ENCODE data around the gene C4BPA. TPM values are rescaled to one million over a fixed set of nuclear protein-coding genes. Genes with fewer than 3 reads are reported as not detected.

Gene C4BPA
- polyA plus RNA-seq (2013, experiment 1 of 2), result not detected
- not detected for polyA plus RNA-seq (2013, experiment 2 of 2)

- Histone ChIP-seq H3K9me3 (ENCODE audit: control insufficient read depth, low read length) (no peaks in the 10 kb centered on the region), H3K27me3 (ENCODE audit: control insufficient read depth in 1 of 2, insufficient read depth in 1 of 2, low read length in 2 of 2) (peaks cover 0 to 4% of the 10 kb centered on the region in 2 experiments), H2BK15ac (ENCODE audit: low read depth, poor library complexity, severe bottlenecking) (no peak within 1 kb of the TSS), H2BK5ac (ENCODE audit: low read depth, low read length, poor library complexity, severe bottlenecking) (no peak within 1 kb of the TSS), H2AFZ (ENCODE audit: low read depth, low read length) (no peak within 1 kb of the TSS), H4K91ac (ENCODE audit: low read length) (no peak within 1 kb of the TSS), H3K18ac (ENCODE audit: low read depth in 1 of 2, low read length in 2 of 2) (no peak within 1 kb of the TSS), H3K14ac (ENCODE audit: low read length in 2 of 2) (no peak within 1 kb of the TSS), H2BK120ac (ENCODE audit: low read depth, low read length) (no peak within 1 kb of the TSS), H3K23ac (ENCODE audit: low read length in 2 of 2) (no peak within 1 kb of the TSS), H4K8ac (ENCODE audit: low read length) (no peak within 1 kb of the TSS), H2AK5ac (ENCODE audit: low read length, severe bottlenecking) (no peak within 1 kb of the TSS), H3K4me1 (ENCODE audit: control insufficient read depth, insufficient read depth, low read depth, low read length) (no peaks in the 10 kb centered on the region), H2BK12ac (ENCODE audit: low read length in 2 of 2) (no peak within 1 kb of the TSS), H3K4me2 (ENCODE audit: low read length, poor library complexity, severe bottlenecking) (no peak within 1 kb of the TSS), H3K27ac (ENCODE audit: low read length, poor library complexity, severe bottlenecking) (no peak within 1 kb of the TSS), H3K4me3 (ENCODE audit: insufficient read depth in 1 of 2, low read depth in 1 of 2, low read length in 2 of 2) (no peak within 1 kb of the TSS), H3K79me1 (replicated peaks; ENCODE audit: low read length, poor library complexity, severe bottlenecking) (no peaks in the 10 kb centered on the region), H3K9ac (ENCODE audit: low read length) (no peak within 1 kb of the TSS), H3K4ac (ENCODE audit: low read depth in 1 of 2, low read length in 2 of 2) (no peak within 1 kb of the TSS), H3K36me3 (ENCODE audit: control insufficient read depth in 1 of 2, insufficient read depth in 2 of 2, low read depth in 1 of 2, low read length in 2 of 2) (no peaks in the 10 kb centered on the region)
- no peak for DNase-seq
- WGBS, result 87% methylated on average over 5 of the region's 7 CpGs
Measured at GRCh38 chr1:207103892-207104373, at the start of gene C4BPA. C4BPA (plus strand) TSS chr1:207104233; CDS start chr1:207113026, 8,793 bp downstream.

- Histone ChIP-seq H3K4me1 (ENCODE audit: control insufficient read depth, insufficient read depth, low read depth, low read length) (peaks cover 4% of the 10 kb centered on the region), H3K27me3 (ENCODE audit: control insufficient read depth in 1 of 2, insufficient read depth in 1 of 2, low read length in 2 of 2) (no peaks in the 10 kb centered on the region), H3K79me1 (replicated peaks; ENCODE audit: low read length, poor library complexity, severe bottlenecking) (peaks cover 1% of the 10 kb centered on the region), H3K14ac (ENCODE audit: low read length in 2 of 2) (no peak overlapping the region), H3K18ac (ENCODE audit: low read depth in 1 of 2, low read length in 2 of 2) (no peak overlapping the region), H2BK5ac (ENCODE audit: low read depth, low read length, poor library complexity, severe bottlenecking) (no peak overlapping the region), H2BK12ac (ENCODE audit: low read length in 2 of 2) (no peak overlapping the region), H2AK5ac (ENCODE audit: low read length, severe bottlenecking) (no peak overlapping the region), H4K91ac (ENCODE audit: low read length) (no peak overlapping the region), H3K9me3 (ENCODE audit: control insufficient read depth, low read length) (no peaks in the 10 kb centered on the region), H3K4me3 (ENCODE audit: insufficient read depth in 1 of 2, low read depth in 1 of 2, low read length in 2 of 2) (no peak overlapping the region), H2AFZ (ENCODE audit: low read depth, low read length) (no peak overlapping the region), H4K8ac (ENCODE audit: low read length) (no peak overlapping the region), H2BK120ac (ENCODE audit: low read depth, low read length) (no peak overlapping the region), H3K36me3 (ENCODE audit: control insufficient read depth in 1 of 2, insufficient read depth in 2 of 2, low read depth in 1 of 2, low read length in 2 of 2) (peaks cover under 1 to 22% of the 10 kb centered on the region in 2 experiments), H3K4me2 (ENCODE audit: low read length, poor library complexity, severe bottlenecking) (no peak overlapping the region), H2BK15ac (ENCODE audit: low read depth, poor library complexity, severe bottlenecking) (no peak overlapping the region), H3K23ac (ENCODE audit: low read length in 2 of 2) (no peak overlapping the region), H3K27ac (ENCODE audit: low read length, poor library complexity, severe bottlenecking) (no peak overlapping the region), H3K4ac (ENCODE audit: low read depth in 1 of 2, low read length in 2 of 2) (no peak overlapping the region), H3K9ac (ENCODE audit: low read length) (no peak overlapping the region)
- WGBS, result 92% methylated on average over 2 of the region's 2 CpGs
- DNase-seq, result no peak
Measured at GRCh38 chr1:207054491-207054890, 49.5 kb upstream of the C4BPA start.

DNA sequence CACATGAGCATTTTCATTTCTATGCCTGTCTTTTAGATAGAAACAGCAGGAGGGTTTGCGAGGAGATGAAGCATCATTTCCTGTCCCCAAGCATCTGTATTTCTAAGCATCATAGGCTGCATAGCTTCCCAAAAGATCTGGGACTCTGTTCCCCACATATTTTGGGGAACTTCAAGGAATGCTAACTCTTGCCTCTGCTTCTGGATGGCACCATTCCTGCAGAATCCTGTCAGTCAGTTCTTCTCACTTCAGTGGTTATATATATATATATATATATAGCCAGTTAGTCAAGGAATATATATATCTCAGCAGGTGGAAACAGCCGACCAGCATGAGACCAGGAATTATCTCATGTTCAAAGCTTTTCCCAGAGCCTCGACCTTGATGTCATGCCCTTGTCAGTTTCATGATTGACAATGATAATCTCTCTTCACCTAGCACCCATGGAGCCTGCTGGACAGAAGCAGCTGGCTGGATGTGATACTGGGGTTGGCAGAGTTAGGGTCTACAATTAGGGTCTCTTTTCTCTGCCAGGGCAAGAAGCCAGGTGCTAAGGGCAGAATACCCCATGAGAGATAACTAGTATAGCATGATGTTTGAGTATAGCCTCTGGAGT is 48.5 kb upstream of the C4BPA start:
- Histone ChIP-seq H2BK120ac (ENCODE audit: low read depth, low read length) (no peak overlapping the region), H2BK5ac (ENCODE audit: low read depth, low read length, poor library complexity, severe bottlenecking) (no peak overlapping the region), H3K4me1 (ENCODE audit: control insufficient read depth, insufficient read depth, low read depth, low read length) (peaks cover 4% of the 10 kb centered on the region), H4K91ac (ENCODE audit: low read length) (no peak overlapping the region), H3K9ac (ENCODE audit: low read length) (no peak overlapping the region), H3K14ac (ENCODE audit: low read length in 2 of 2) (no peak overlapping the region), H3K36me3 (ENCODE audit: control insufficient read depth in 1 of 2, insufficient read depth in 2 of 2, low read depth in 1 of 2, low read length in 2 of 2) (peaks cover 0 to 26% of the 10 kb centered on the region in 2 experiments), H3K23ac (ENCODE audit: low read length in 2 of 2) (no peak overlapping the region), H3K79me1 (replicated peaks; ENCODE audit: low read length, poor library complexity, severe bottlenecking) (peaks cover 1% of the 10 kb centered on the region), H3K4me2 (ENCODE audit: low read length, poor library complexity, severe bottlenecking) (no peak overlapping the region), H3K27me3 (ENCODE audit: control insufficient read depth in 1 of 2, insufficient read depth in 1 of 2, low read length in 2 of 2) (no peaks in the 10 kb centered on the region), H2AK5ac (ENCODE audit: low read length, severe bottlenecking) (no peak overlapping the region), H3K18ac (ENCODE audit: low read depth in 1 of 2, low read length in 2 of 2) (no peak overlapping the region), H2BK12ac (ENCODE audit: low read length in 2 of 2) (no peak overlapping the region), H3K4me3 (ENCODE audit: insufficient read depth in 1 of 2, low read depth in 1 of 2, low read length in 2 of 2) (no peak overlapping the region), H3K27ac (ENCODE audit: low read length, poor library complexity, severe bottlenecking) (no peak overlapping the region), H2BK15ac (ENCODE audit: low read depth, poor library complexity, severe bottlenecking) (no peak overlapping the region), H2AFZ (ENCODE audit: low read depth, low read length) (no peak overlapping the region), H3K4ac (ENCODE audit: low read depth in 1 of 2, low read length in 2 of 2) (no peak overlapping the region), H4K8ac (ENCODE audit: low read length) (no peak overlapping the region), H3K9me3 (ENCODE audit: control insufficient read depth, low read length) (no peaks in the 10 kb centered on the region)
- DNase-seq, result no peak
- WGBS, result 91% methylated on average over 3 of the region's 3 CpGs

DNA sequence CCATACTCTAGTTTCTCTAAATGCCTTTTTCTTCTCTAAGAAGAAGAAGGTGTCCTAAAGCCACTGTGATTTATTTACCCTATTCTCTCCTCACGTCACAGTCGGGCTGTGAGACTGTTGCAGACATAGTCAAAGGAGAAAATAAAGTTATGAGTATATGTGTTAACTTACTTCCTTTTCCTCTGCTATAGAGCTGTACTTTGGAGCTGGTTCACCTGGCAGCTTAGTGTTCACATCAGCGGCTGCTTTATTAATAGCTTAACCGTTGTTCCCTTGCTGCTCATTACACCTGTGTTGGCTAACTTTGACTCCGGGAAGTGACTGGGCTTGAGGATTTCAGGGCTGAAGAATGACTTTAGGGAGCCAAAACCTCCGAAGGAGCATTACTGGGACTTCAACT is 47.4 kb upstream of the C4BPA start:
- no peak overlapping the region for H3K27ac ChIP-seq (ENCODE audit: low read length, poor library complexity, severe bottlenecking)
- H2BK12ac ChIP-seq (ENCODE audit: low read length in 2 of 2), result no peak overlapping the region
- no peak overlapping the region for H3K18ac ChIP-seq (ENCODE audit: low read depth in 1 of 2, low read length in 2 of 2)
- DNase-seq, result no peak
- H2BK120ac ChIP-seq (ENCODE audit: low read depth, low read length), result no peak overlapping the region
- no peaks in the 10 kb centered on the region for H3K27me3 ChIP-seq (ENCODE audit: control insufficient read depth in 1 of 2, insufficient read depth in 1 of 2, low read length in 2 of 2)
- H3K36me3 ChIP-seq (ENCODE audit: control insufficient read depth in 1 of 2, insufficient read depth in 2 of 2, low read depth in 1 of 2, low read length in 2 of 2), result peaks cover 0 to 32% of the 10 kb centered on the region in 2 experiments
- H3K4me2 ChIP-seq (ENCODE audit: low read length, poor library complexity, severe bottlenecking), result no peak overlapping the region
- no peak overlapping the region for H3K9ac ChIP-seq (ENCODE audit: low read length)
- H3K23ac ChIP-seq (ENCODE audit: low read length in 2 of 2), result no peak overlapping the region
- H3K14ac ChIP-seq (ENCODE audit: low read length in 2 of 2), result no peak overlapping the region
- H3K79me1 ChIP-seq (replicated peaks; ENCODE audit: low read length, poor library complexity, severe bottlenecking), result peaks cover 1% of the 10 kb centered on the region
- H2BK15ac ChIP-seq (ENCODE audit: low read depth, poor library complexity, severe bottlenecking), result no peak overlapping the region
- H3K4me1 ChIP-seq (ENCODE audit: control insufficient read depth, insufficient read depth, low read depth, low read length), result peaks cover 2% of the 10 kb centered on the region
- H3K4me3 ChIP-seq (ENCODE audit: insufficient read depth in 1 of 2, low read depth in 1 of 2, low read length in 2 of 2), result no peak overlapping the region
- H2AK5ac ChIP-seq (ENCODE audit: low read length, severe bottlenecking), result no peak overlapping the region
- H4K8ac ChIP-seq (ENCODE audit: low read length), result no peak overlapping the region
- no peak overlapping the region for H2AFZ ChIP-seq (ENCODE audit: low read depth, low read length)
- no peak overlapping the region for H3K4ac ChIP-seq (ENCODE audit: low read depth in 1 of 2, low read length in 2 of 2)
- H3K9me3 ChIP-seq (ENCODE audit: control insufficient read depth, low read length), result no peaks in the 10 kb centered on the region
- no peak overlapping the region for H4K91ac ChIP-seq (ENCODE audit: low read length)
- H2BK5ac ChIP-seq (ENCODE audit: low read depth, low read length, poor library complexity, severe bottlenecking), result no peak overlapping the region
- WGBS, result 98% methylated on average over 6 of the region's 6 CpGs
